ENCODE results near the gene HEXIM2. TPM values are rescaled to one million over a fixed set of nuclear protein-coding genes. Genes with fewer than 3 reads are reported as not detected.
A peak's percentile ranks its signal among the peaks of the same experiment; 100 is the strongest.

HEXIM2 gene
- total RNA-seq, 2 donors from 2014 or later, result 1.5 TPM; not detected in 1

DNA sequence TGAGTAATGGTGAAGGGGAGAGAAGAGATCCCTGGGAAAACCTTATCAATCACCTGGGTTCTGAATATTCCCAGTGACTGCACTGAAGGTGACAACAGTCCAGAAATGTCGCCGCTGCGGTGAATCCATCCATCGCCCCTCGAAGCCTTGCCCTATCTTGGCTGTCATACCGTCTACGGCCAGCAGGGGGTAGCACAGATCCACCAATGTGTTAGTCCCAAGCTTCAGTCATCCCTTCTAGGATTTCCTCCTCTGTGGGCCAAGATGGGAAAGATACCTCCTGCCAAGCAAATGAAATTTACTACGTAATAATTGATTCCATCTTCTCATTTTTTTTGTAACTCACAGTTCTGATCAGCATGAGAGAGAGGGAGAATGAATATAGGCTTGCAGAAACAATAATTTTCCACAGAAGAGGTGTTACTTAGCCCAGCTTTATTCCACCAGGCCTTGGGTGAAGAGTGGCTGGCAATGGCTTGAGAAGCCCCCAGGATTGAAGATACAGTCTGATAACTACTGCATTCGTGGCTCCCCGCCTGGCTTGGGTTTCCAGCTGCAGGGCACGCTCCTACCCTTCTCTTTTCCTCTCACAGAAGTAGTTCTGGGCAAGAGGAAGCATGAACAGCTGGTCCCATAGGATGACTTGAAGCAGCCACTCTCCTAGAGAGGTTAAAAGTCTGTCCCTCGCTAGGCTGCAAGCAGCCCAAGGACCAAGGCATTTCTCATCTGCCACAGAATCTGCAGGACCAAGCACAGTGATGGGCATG is 57.4 kb downstream of the HEXIM2 start:
- Histone ChIP-seq H3K4me3 (peak overlapping the region; percentile 14), H3K4me1 (ENCODE audit: control insufficient read depth in 1 of 2, low read depth in 2 of 2) (peaks cover 0 to 7% of the 10 kb centered on the region in 2 donors), H3K27ac (no peak overlapping the region), H3K36me3 (no peaks in the 10 kb centered on the region), H3K9me3 (no peaks in the 10 kb centered on the region), H3K27me3 (replicated peaks; ENCODE audit: insufficient read depth) (no peaks in the 10 kb centered on the region)
- DNase-seq (ENCODE audit: low spot score), result peak; percentile 72
- TF ChIP-seq, protein P1, sequence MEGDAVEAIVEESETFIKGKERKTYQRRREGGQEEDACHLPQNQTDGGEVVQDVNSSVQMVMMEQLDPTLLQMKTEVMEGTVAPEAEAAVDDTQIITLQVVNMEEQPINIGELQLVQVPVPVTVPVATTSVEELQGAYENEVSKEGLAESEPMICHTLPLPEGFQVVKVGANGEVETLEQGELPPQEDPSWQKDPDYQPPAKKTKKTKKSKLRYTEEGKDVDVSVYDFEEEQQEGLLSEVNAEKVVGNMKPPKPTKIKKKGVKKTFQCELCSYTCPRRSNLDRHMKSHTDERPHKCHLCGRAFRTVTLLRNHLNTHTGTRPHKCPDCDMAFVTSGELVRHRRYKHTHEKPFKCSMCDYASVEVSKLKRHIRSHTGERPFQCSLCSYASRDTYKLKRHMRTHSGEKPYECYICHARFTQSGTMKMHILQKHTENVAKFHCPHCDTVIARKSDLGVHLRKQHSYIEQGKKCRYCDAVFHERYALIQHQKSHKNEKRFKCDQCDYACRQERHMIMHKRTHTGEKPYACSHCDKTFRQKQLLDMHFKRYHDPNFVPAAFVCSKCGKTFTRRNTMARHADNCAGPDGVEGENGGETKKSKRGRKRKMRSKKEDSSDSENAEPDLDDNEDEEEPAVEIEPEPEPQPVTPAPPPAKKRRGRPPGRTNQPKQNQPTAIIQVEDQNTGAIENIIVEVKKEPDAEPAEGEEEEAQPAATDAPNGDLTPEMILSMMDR (IDR thresholded peaks at IDR 0.05), result peak; percentile 97
- peak; percentile 66 for ATAC-seq (ENCODE audit: insufficient number of reproducible peaks, low FRiP score, low read depth)

Other genes starting within 250 kb of the HEXIM2 start
- 10 to 100 TPM in 1 of 2 donors, not detected in 1; 14.6 TPM for gene GFAP, start 246.4 kb upstream of the HEXIM2 start, total RNA-seq
- gene KIF18B, start 214.1 kb upstream of the HEXIM2 start, total RNA-seq, result 1 to 10 TPM in 1 of 2 donors, not detected in 1; 2.0 TPM
- gene C1QL1, start 193.6 kb upstream of the HEXIM2 start, total RNA-seq, result under 1 TPM in 1 of 2 donors, not detected in 1; 0.68 TPM
- 10 to 100 TPM; 34.6 to 56.5 TPM for gene DCAKD, start 110.2 kb upstream of the HEXIM2 start, total RNA-seq
- gene NMT1, start 100.6 kb upstream of the HEXIM2 start, total RNA-seq, result 10 to 100 TPM; 53.1 to 64.8 TPM
- 100 to 1,000 TPM in 1 of 2 donors, 10 to 100 TPM in 1; 79.3 to 116 TPM for gene PLCD3, start 29.4 kb upstream of the HEXIM2 start, total RNA-seq
- 10 to 100 TPM; 21.5 to 27.9 TPM for gene ACBD4, start 26.2 kb upstream of the HEXIM2 start, total RNA-seq
- gene HEXIM1, start 13.4 kb upstream of the HEXIM2 start, total RNA-seq, result 10 to 100 TPM; 34.9 to 89.1 TPM
- gene FMNL1, start 60.0 kb downstream of the HEXIM2 start, total RNA-seq, result 10 to 100 TPM; 31.4 to 37.2 TPM
- not detected for gene SPATA32, start 100.2 kb downstream of the HEXIM2 start, total RNA-seq
- 10 to 100 TPM; 10.1 to 10.7 TPM for gene MAP3K14, start 155.1 kb downstream of the HEXIM2 start, total RNA-seq